BJ (cell line): ENCODE measurements around the gene MRPS34. TPM values are rescaled to one million over a fixed set of nuclear protein-coding genes. Genes with fewer than 3 reads are reported as not detected.

Experiments used
- CTCF ChIA-PET: fragments of 350-600 bp; formaldehyde crosslinking; extraction: SDS; loops from one replicate; lab custom pipeline; 2021; ENCODE audit warnings: antibody characterized with exemption, inconsistent platforms; lab: Yijun Ruan, JAX
- POLR2A ChIA-PET: fragments of 300-600 bp; sonication (Branson Sonifier 250); formaldehyde crosslinking; extraction: SDS; loops from one replicate; lab custom pipeline; 2021; ENCODE audit warnings: antibody characterized with exemption; lab: Charles Lee
- DNase-seq: peaks from one replicate; pipeline ENCODE4 v3.0.0-alpha.2; 2011; ENCODE audit warnings: low read depth
- H3K27me3 ChIP-seq: 2 replicates; pipeline ENCODE4 v1.6.0; 2011; ENCODE audit warnings: low read length; ENCODE audit not compliant: control insufficient read depth, insufficient read depth
- H3K36me3 ChIP-seq: 2 replicates; pipeline ENCODE4 v1.5.1; 2011; ENCODE audit warnings: low read length; ENCODE audit not compliant: control insufficient read depth, insufficient read depth
- H3K4me3 ChIP-seq: 2 replicates; pipeline ENCODE4 v1.5.1; 2011; ENCODE audit warnings: low read depth, mild to moderate bottlenecking, control low read depth, low read length
- CTCF ChIP-seq: IDR thresholded peaks from 2 replicates; pipeline ENCODE4 v1.5.1; 2011; ENCODE audit warnings: low read depth, mild to moderate bottlenecking, control low read depth, inconsistent platforms, low read length, moderate library complexity; ENCODE audit not compliant: insufficient read depth
- polyA plus RNA-seq: library from polyadenylated mRNA; depleted of rRNA; stranded (reverse); fragments of >200 nt; gene quantifications from 2 replicates; pipeline ENCODE4 v1.2.3, GENCODE V29; 2011

MRPS34 gene
- polyA plus RNA-seq, 1 experiment: 69.6 TPM

GRCh38 chr16:1768767-1769401 lies 4.0 kb downstream of the MRPS34 start:
- ChIA-PET CTCF (interaction anchor here (0.7 to 1.8 kb wide), 4 partner anchors 44 to 161 kb away, joined by 3 to 4 read pairs (median 4); partner anchors contain the start of gene MAPK8IP3), POLR2A (no interaction called here)
- TF ChIP-seq CTCF: no peak
- no peak overlapping the region for H3K4me3 ChIP-seq
- peaks cover 38% of the 10 kb centered on the region for H3K36me3 ChIP-seq
- H3K27me3 ChIP-seq: no peaks in the 10 kb centered on the region
- no peak for DNase-seq

- no peak for DNase-seq
- Histone ChIP-seq H3K36me3 (peaks cover 38% of the 10 kb centered on the region), H3K4me3 (no peak overlapping the region), H3K27me3 (no peaks in the 10 kb centered on the region)
- CTCF ChIA-PET: interaction anchor here (1.0 to 1.3 kb wide), 3 partner anchors 45 to 162 kb away, joined by 3 to 4 read pairs (median 3); no protein-coding TSS in a partner anchor
- TF ChIP-seq CTCF: no peak
- POLR2A ChIA-PET: no interaction called here
Observed at GRCh38 chr16:1768061-1768766, 4.7 kb downstream of the MRPS34 start.

GRCh38 chr16:1767116-1767994 lies 5.6 kb downstream of the MRPS34 start:
- no peak overlapping the region for H3K4me3 ChIP-seq
- DNase-seq: no peak
- ChIA-PET POLR2A (no interaction called here), CTCF (interaction anchor here (1.0 to 1.3 kb wide), 2 partner anchors 44 to 62 kb away, joined by 3 to 4 read pairs; no protein-coding TSS in a partner anchor)
- H3K27me3 ChIP-seq: no peaks in the 10 kb centered on the region
- no peak for TF ChIP-seq CTCF
- H3K36me3 ChIP-seq: peaks cover 43% of the 10 kb centered on the region

GRCh38 chr16:1766701-1767100 lies 6.2 kb downstream of the MRPS34 start:
- POLR2A ChIA-PET: no interaction called here
- no peak for DNase-seq
- peaks cover 44% of the 10 kb centered on the region for H3K36me3 ChIP-seq
- no peaks in the 10 kb centered on the region for H3K27me3 ChIP-seq
- CTCF ChIA-PET: interaction anchor here (0.6 kb wide), 1 partner anchor 61 kb away, joined by 3 read pairs; the partner anchor contains the start of gene MAPK8IP3
- H3K4me3 ChIP-seq: no peak overlapping the region
- TF ChIP-seq CTCF: no peak
